Right renal pelvis (tissue), 4 donors: ENCODE data around the gene IVD. TPM values are rescaled to one million over a fixed set of nuclear protein-coding genes. Genes with fewer than 3 reads are reported as not detected.

Experiments used
- DNase-seq, 4 donors: peaks; one replicate each; pipeline ENCODE4 v3.0.0-alpha.2; 2013; ENCODE audit warnings: low read depth in 4 of 4, low spot score in 3 of 4, missing footprints in 1 of 4
- polyA plus RNA-seq, 4 donors: library from polyadenylated mRNA; unstranded; fragments of 120-200 nt; gene quantifications; one replicate each; pipeline ENCODE4 v1.2.1, GENCODE V29; 2013; ENCODE audit not compliant: insufficient read length in 4 of 4

IVD gene
- polyA plus RNA-seq, 4 donors = 63.3 to 79.3 (median 72.3) TPM

GRCh38 chr15:40436892-40437751 lies 31.5 kb downstream of the IVD start:
- DNase-seq = no peak

GRCh38 chr15:40437752-40438687 lies 32.4 kb downstream of the IVD start:
- DNase-seq = no peak

- no peak for DNase-seq
These were observed 33.1 kb downstream of the IVD start for GRCh38 chr15:40438712-40439111.

GRCh38 chr15:40439461-40439959 lies 33.9 kb downstream of the IVD start:
- DNase-seq = no peak

GRCh38 chr15:40439960-40440742 lies 34.6 kb downstream of the IVD start:
- no peak for DNase-seq

- DNase-seq = peak; percentile 80 to 90 (median 85)
These were observed 35.4 kb downstream of the IVD start, which contains the start of gene BAHD1 for GRCh38 chr15:40440743-40441564. Gene BAHD1, plus strand, starts transcription at chr15:40440953. Its CDS starts 17,512 bp downstream, at chr15:40458465.

- DNase-seq = no peak
These were observed 36.3 kb downstream of the IVD start for GRCh38 chr15:40441565-40442531.

GRCh38 chr15:40443255-40443654 lies 37.7 kb downstream of the IVD start:
- DNase-seq = no peak

- DNase-seq = no peak
These were observed 38.3 kb downstream of the IVD start for GRCh38 chr15:40443846-40444245.

GRCh38 chr15:40444736-40445135 lies 39.1 kb downstream of the IVD start:
- no peak for DNase-seq

- no peak for DNase-seq
These were observed 39.9 kb downstream of the IVD start for GRCh38 chr15:40445421-40445922.

- no peak for DNase-seq
These were observed 40.5 kb downstream of the IVD start for GRCh38 chr15:40446144-40446543.

GRCh38 chr15:40448354-40448753 lies 42.8 kb downstream of the IVD start:
- no peak for DNase-seq

- DNase-seq = no peak
These were observed 43.7 kb downstream of the IVD start for GRCh38 chr15:40449275-40449674.

- DNase-seq = no peak
These were observed 44.5 kb downstream of the IVD start for GRCh38 chr15:40450047-40450446.

- DNase-seq = no peak
These were observed 46.0 kb downstream of the IVD start for GRCh38 chr15:40451527-40452158.

GRCh38 chr15:40452296-40453090 lies 46.9 kb downstream of the IVD start:
- no peak for DNase-seq
